HG03520 (cell line): ENCODE data around the gene GLRX3.
"Not testable (repeated sequence)": the region's sequence is repeated elsewhere in the genome, so short reads cannot be mapped to it uniquely, and the experiment has no call there.

Experiments
- ATAC-seq: cut with Tn5 transposase; IDR thresholded peaks from one replicate; pipeline ENCODE4 v1.9.1; 2021; ENCODE audit warnings: mild to moderate bottlenecking, moderate library complexity; ENCODE audit not compliant: unreplicated experiment

The GLRX3 gene

DNA sequence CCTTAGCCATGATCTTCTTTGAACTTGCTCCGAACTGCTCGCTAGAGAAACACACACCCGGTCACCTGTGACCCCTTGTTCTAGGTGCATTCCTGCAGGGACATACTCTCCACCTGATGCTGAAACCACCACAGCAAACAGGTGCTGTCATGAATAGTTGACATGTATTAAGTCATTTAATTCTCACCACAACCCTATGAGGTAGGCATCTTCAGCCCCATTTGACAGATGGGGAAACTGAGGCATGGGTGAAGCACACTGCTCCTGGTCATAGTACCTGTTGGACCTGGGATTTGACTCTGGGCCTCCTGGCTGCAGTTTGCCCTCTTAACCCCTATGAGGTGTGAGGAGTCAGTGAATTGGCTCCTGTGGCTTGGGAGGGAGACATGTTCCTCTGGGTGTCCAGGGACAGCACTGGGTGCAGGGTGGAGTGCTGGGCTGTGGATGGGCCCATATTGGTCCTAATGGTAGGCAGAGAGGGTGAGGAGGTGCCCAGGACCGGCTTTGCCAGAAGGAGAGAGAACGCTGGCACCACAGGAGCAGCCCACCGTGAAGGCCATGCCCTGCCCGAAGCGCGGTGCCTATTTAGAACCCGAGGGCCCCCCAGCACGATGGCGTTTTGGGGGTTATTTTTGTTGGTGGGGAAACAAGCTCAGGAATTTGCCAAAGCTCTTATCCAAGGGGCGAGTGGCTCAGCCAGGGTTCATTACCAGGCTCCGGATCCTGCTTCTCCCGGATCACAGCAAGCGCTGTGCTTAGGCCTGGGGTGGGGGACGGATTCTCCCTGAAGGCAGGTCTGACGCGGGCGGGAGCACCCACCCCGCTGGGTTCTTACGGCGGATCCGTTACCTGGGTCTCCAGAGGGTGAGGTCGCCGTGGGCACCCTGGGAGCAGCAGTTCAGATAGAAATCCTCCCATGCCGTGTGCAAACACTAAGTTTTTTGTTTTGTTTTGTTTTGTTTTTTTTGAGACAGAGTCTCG, 52.3 kb downstream of the GLRX3 start:
- ATAC-seq: no peak

DNA sequence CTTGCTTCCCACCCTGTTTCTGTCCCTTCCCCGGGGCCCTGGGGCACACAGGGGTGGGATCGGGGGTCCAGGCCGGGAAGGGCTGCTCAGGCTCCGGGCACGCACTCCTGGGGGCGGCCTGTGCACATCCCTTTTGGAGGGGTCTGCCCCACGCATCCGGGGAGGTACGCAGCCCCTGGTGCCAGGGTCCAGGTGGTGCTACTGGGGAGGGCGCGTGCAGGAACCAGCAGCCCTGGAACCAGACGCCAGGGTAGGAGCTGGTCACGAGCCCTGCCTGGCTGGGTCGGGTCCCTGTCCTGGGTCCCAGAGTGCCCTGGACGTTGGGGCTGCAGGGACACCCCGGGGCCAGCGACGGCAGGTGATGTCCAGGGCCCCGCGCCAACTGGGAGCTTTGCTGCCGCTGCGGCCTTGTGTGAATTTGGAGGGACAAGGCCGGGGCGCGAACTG, 53.4 kb downstream of the GLRX3 start:
- no peak for ATAC-seq

DNA sequence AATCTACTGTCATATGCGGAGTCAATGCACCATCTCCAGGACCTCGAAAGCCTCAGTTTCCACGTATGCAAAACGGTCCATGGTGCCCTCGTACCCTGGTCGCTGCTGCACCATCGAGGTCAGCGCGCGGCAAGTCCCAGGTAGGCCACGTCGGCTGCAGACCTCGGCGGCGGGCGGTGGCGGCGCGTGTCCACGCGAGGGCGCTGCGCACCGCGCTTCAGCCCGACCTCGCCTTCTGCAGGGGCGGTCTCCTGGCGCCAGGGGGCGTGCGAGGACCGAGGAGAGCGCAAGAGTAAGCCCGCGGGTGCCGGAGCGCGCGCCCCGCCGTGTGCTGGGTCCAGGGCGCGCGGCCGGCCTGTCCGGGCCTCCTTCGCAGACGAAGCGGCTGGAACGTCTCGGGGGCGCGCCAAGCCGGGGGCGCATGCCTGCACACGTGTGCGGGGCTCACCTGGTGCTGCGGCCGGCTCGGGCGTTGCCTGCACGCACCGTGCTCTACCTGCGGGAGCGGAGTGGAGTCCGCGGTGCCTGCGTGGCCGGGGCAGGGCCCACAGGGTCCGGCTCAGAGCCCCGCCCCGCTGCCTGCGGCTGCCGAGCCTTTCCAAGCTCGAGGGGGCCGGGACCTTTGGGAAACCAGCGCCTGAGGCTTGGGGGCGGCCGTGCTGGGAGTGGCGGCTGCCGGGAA, 54.0 kb downstream of the GLRX3 start:
- ATAC-seq: peak; percentile 86

DNA sequence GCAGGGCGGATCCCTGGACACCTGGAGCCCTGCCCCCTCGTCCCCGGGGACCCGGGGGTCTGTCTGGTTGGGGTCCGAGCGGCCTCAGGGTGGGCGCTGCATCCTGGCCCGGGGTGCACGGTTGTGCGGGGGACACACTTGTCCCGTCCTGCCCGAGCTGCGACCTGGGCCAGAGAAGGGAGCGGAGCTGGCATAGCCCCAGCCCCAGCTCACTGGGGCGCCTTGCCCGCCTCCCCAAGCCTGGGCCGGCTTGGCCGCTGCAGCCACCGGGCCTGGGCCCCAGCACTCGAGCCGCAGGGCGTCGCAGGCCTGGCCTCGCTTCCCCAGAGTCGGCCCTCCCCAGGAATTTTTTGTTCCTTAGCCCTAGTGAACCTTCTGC, 54.5 kb downstream of the GLRX3 start:
- ATAC-seq: no peak

DNA sequence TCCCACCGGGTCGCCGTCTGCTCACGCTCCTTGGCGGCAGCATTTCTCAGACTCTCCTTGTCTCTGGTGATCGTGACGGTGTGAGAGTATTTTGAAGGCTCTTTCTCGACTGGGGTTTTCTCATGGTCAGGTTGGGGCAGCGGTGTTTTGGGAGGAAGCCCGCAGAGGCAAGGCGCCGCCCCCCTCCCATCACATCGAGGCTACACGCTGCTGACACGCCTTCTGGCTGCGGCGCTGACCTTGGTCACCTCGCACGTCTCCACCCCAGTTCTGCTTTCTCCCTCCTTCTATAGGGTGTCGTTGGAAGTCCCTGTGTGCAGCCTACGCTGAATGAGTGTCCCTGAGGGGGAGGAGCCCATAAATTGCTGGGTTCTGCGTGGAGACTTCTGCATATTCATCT, 55.2 kb downstream of the GLRX3 start:
- no peak for ATAC-seq

DNA sequence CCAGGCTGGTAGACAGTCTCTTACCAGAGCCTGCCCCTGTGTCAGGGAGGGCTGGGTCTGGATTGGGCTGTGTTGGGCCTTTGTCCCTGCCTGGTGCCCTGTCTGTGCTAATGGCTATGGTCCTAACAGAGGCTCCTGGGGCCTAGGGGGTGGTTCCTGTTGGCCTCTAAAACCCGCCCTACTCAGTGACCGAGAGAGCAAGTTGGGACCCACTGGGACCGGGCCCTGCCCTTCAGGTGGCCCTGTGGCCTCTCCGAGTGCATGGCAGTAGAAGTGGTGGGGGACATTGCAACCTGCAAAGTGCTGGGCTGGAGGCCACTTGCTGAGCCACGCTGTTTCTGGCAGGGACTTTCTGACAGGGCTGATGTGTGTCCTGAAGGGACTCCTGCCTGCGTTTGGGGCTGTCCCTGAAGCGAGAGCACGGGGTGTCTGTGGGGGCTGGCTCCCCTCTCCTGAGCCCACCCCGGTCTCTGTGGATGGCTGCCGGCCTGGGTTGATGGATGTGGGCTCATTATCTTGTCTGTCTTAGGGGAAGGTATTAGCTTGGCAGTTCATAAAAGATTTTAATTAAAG, 56.2 kb downstream of the GLRX3 start:
- ATAC-seq: no peak

DNA sequence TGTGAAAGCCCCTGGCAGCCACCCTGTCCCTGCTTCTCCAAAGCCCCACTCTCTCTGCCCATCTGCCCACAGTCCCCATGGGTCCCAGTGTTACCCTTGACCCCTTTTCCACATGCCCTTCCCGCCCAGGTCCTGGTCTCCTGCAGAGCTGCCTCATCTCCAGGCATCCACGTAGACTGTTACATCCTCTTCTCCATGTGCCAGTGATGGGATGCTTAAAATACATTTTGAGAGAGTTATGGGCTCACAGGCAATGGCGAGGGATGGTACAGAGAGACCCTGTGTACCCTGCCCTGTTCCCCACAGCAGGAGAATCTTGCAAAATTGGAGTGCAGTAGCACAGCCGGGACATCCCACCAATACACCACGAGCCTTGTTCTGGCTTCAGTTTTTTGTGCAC, 56.8 kb downstream of the GLRX3 start:
- ATAC-seq: no peak

DNA sequence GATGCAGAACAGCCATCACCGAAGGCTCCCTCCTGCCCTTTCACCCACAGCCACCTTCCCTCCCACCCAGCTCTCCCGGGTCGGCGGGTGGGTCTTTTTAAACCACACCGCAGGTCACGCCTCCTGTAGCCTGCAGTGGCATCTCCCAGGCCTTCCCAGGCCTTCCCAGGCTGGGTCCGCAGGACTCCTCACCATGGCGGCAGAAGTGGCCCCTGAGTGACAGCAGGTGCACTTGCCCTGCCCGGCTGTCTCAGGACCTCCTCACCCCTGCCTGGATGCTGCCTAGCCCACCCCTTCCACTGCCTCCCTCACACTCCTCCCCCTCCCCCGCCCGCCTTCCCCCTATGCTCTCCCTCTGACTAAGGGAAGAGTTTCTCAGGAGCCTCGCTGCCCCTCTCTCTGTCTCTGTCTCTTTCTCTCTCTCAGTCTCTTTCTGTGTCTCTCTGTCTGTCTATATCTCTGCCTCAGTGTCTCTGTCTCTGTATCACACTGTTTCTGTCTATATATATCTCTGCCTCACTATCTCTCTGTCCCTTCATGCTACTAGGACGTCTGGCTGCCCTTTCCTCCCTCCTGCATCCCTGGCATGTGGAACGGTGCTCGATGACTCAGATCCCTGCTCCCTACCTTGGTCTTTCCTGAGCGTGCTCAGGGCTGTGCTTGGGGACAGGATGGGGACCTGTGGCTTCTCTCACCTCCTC, 57.5 kb downstream of the GLRX3 start:
- no peak for ATAC-seq

DNA sequence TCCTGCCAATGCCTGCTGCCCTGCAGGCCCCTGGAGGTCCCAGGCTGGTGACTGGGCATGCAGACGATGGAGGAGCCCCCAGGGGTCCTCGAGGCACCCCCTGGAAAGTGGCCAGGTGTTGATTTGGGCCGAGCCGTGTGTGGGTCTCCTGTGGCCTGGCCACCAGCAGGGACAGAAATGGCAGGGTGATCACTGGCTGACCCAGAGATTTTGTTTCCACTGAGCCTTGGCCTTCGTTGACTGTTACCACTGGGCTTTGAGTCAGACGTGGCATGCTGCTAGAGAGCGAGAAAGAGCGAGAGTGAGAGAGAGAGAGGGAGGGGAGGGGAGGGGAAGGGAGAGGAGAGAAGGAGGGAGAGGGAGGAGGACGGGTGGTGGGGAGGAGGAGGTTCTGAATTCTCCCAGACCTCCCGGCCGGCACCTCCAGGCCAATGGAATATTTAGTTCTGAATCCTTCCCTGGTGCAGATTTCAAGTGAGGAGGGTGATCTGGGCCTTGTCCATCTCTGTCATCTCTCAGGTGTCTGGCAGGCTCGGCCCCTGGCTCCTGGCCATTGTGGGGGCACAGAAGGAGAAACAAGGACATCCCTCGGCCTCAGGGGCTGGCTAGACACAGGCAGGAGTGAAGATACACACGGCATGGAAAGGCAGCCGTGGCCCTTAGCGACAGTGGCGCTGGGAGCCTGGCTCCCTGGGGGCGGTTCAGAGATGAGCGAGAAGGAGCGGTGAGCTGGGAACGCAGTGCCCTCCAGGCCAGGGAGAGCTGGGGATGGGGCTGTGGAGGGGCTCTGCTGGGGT, 58.2 kb downstream of the GLRX3 start:
- no peak for ATAC-seq

DNA sequence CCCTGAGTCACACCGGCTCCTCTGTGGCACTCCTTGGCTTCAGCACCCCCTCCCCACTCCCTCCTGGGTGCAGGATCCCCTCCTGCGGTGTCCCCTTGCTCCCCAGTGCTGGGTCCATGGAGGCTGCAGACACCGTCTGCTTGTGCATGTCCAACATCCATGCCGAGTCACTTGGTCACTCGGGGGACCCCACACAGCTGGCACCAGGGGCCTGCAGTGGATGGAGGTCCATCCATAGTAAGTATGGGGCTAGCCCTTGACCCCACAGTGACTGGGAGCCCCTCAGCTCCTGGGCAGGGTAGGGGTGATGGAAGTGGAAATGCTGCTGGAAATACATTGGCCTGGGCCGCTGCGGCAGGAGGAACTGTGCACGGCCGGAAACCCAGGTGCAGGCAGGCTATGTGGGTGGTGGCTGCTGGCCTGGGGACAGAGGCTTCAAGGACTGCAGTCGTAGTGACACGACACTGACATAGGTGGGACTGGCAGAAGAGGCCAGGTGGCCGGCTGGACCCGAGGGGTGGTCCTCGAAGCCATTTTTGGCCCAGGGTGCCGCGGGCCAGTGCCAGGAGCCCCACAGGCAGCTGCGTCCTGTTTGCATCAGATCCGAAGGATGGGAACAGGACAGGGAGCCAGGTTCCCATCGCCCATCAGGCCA, 58.9 kb downstream of the GLRX3 start:
- no peak for ATAC-seq

DNA sequence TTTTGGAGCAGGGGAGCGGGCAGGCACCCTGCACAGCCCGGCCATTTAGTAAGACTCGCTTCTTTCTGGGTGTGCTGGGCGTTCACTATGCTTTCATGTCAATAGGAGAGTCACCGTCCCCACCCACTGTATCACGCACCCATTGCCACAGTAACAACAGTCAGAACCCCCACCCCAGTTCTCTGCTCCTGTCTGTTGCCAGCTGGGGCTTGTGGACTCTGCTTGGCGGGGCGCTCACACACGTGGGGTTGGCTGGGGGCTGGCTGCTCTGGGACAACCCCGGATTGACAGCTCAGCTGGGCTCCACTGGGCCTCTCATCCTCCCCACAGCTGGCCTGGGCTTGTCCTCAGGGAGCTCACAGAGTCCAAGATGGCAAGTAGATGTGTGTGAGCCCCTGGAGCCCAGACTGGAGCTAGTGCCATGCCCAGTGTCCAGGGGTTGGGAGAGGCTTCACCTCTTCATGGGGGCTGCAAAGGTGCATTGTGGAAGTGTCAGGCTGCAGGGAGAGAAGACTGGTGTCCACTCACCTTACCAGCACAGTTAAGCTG, 59.6 kb downstream of the GLRX3 start:
- no peak for ATAC-seq

DNA sequence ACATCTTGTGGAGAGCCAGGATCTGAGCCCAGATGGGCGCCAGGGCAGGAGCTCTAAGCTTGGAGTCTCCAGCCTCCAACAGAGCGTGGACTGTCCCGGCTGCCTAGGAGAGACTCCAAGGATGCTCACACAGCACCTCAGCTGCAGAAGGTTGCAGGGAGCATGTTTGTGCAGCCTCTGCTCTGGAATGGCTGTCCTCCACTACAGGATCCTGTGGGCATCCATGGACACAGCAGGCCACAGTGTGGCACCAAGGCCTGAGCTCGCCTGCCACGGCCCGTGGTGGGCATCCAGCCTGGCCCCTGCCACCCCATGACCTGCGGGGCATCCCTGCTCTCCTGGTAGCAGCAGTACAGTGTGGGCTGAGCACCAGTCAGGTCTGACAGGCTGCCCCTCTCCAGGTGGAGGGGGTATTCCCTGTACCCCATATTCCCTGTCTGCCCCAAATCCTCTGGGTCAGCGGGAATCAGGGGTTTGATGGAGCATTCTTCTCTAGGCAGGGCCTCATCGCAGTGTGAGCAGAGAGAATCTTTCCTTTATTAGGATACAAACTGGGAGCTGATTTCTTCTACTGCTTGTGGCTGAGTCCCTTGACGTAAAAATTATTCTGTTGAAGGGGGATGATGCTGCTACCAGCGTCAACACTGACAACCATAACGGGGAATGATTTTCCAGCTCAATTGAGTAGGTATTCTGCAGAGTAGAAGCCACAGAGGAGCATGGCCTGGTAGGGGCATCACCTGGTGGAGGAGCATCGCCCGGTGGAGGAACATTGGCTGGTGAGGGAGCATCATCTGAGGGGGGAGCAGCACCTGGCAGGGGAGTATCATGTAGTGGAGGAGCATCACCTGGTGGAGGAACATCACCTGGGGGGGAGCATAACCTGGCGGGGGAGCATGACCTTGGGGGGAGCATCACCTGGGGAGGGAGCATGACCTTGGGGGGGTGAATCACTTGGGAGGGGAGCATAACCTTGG, 60.6 kb downstream of the GLRX3 start:
- ATAC-seq: no peak

DNA sequence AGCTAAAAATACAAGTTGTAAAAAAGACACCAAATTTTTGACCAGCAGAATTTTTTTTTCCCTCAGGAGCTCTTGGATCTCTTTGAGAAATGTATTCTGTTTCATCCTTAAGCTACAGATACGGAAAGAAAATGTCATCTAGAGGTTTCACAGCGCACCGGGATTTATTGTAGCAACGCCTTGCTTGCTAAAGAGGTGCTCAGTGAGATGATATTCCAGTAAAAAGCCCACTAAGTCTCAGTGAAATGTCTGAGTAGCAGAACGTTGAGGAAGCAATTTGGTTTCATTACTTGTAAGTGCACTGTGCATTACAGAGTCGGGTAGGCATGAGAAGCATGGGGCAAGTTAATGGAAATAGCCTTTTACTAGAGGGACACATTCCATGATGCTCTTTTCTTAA, 62.5 kb downstream of the GLRX3 start:
- no peak for ATAC-seq

DNA sequence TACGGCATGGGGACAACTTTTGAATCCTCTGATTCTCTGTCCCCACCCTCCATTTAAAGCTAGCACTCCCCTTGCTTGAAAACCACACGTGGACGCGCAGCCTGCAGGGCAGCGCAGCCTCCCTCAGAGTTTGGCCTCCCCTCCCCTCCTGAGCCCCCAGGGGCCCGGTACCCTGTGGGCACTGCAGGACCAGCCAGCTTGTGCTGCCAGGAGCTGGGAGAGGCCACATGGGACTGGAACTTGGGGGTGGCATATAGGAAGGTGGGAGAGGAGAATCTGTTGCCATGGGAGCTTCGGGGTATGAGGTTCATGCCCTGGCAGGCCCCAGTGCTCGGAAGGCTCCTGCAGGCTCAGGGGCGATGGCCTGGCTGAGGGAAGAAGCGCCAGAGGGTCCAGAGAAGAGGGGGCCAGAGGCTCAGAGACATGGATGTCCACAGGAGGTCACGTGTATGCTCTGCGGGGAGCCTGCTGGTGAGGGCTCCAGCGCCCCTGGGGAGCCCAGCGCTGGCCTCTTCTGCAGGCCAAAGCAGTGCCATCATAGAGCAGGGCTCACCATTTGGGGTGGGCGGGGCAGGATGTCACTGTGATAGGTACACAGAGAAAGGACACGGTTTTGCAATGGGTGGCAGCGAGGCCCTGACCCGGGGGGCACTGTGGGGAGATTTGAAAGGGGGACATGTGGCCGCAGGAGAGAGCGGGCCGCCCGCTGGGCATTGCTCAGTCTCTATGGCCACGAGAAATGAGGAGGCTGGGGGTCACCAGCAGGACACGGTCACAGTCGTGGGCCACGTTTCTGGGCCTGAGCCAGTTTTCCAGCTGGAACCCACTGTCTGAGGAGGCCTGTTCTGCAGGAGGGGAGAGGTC, 64.2 kb downstream of the GLRX3 start:
- ATAC-seq: no peak

DNA sequence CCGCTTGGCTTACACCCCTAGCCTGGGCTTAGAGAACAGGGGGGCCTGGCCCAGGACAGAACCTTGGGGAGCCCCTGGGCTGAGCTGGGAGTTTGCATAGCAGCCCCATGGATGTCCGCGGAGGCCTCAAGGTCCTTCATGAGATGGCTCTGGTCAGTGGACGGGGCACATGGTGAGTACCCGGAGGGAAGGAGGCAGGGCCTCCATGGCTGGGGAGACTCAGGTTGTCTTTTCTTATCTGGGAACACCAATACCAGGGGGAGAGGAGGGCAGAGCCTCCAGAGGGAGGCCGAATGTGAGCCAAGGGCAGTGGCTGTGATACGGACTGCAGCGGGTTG, 64.8 kb downstream of the GLRX3 start:
- ATAC-seq: no peak

DNA sequence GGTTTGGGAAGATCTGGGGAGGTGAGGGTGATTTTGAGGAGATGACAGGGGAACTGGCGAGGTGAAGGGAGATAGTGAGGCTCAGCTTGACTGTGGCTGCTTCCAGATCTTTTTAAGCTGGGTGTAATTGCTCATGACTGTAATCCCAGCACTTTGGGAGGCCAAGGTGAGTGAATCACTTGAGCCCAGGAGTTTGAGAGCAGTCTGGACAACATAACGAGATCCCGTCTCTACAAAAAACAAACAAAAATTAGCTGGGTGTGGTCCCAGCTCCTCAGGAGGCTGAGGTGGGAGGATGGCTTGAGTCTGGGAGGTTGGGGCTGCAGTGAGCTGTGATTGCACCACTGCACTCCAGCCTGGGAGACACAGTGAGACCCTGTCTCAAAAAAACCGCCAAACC, 66.0 kb downstream of the GLRX3 start:
- not testable (repeated sequence) for ATAC-seq

DNA sequence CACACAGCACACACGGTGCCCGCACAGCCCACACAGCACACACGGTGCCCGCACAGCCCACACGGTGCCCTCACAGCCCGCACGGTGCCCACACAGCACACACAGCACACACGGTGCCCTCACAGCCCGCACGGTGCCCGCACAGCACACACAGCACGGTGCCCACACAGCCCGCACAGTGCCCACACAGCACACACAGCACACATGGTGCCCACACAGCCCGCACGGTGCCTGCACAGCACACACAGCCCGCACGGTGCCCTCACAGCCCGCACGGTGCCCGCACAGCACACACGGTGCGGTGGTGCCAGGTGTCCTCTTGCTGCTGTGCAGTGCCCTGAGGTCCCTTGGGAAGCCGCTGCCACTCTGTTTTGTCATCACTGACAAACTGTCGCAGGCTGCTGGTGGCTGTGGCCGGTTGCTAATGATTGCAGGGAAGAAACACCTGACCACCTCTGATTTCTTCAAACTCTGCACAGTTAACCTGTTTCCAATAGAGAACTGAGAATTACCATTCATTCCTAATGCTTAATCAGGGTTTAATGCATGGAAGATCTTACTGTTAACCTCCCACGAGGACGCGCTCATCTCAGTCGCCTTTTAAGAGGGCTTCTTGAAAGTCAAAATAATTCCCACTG, 66.9 kb downstream of the GLRX3 start:
- ATAC-seq: no peak
